H9 (cell line): Measurements from ENCODE around the gene ACTN3. TPM values are rescaled to one million over a fixed set of nuclear protein-coding genes. Genes with fewer than 3 reads are reported as not detected.

ENCODE experiments used
- DNase-seq: peaks from one replicate; pipeline ENCODE4 v3.0.0-alpha.2; 2017
- H2AFZ ChIP-seq: one replicate; pipeline ENCODE4 v1.6.1; 2013; ENCODE audit warnings: mild to moderate bottlenecking, low read length, control low read depth, moderate library complexity
- H2AK5ac ChIP-seq: 2 replicates; pipeline ENCODE4 v1.6.1; 2013; ENCODE audit warnings: low read length, control low read depth, mixed read lengths; ENCODE audit not compliant: insufficient read length
- H2BK120ac ChIP-seq: one replicate; pipeline ENCODE4 v1.6.1; 2013; ENCODE audit warnings: low read depth, mild to moderate bottlenecking, low read length, control low read depth, inconsistent platforms; ENCODE audit not compliant: poor library complexity, severe bottlenecking
- H2BK12ac ChIP-seq: 2 replicates; pipeline ENCODE4 v1.6.1; 2013; ENCODE audit warnings: low read length, control low read depth, mixed read lengths, low read depth; ENCODE audit not compliant: insufficient read length
- H2BK15ac ChIP-seq: 2 replicates; pipeline ENCODE4 v1.6.1; 2013; ENCODE audit warnings: low read depth, low read length, control low read depth
- H2BK20ac ChIP-seq: one replicate; pipeline ENCODE4 v1.6.1; 2013; ENCODE audit warnings: low read depth, mild to moderate bottlenecking, low read length, control low read depth, inconsistent platforms; ENCODE audit not compliant: poor library complexity, severe bottlenecking
- H2BK5ac ChIP-seq: 2 replicates; pipeline ENCODE4 v1.6.1; 2013; ENCODE audit warnings: low read length, control low read depth, mixed read lengths; ENCODE audit not compliant: insufficient read length
- H3K14ac ChIP-seq: 2 replicates; pipeline ENCODE4 v1.6.1; 2013; ENCODE audit warnings: low read length, control low read depth; ENCODE audit not compliant: insufficient read depth
- H3K18ac ChIP-seq: 2 replicates; pipeline ENCODE4 v1.6.1; 2013; ENCODE audit warnings: low read depth, mild to moderate bottlenecking, mixed read lengths, low read length, control low read depth; ENCODE audit not compliant: insufficient read length
- H3K23ac ChIP-seq: 2 replicates; pipeline ENCODE4 v1.6.1; 2013; ENCODE audit warnings: low read length, control low read depth, mixed read lengths, low read depth; ENCODE audit not compliant: insufficient read length
- H3K23me2 ChIP-seq: 2 replicates; pipeline ENCODE4 v1.6.1; 2013; ENCODE audit warnings: low read depth, mild to moderate bottlenecking, mixed read lengths, low read length, control low read depth; ENCODE audit not compliant: insufficient read length, poor library complexity, severe bottlenecking
- H3K27ac ChIP-seq: 2 replicates; pipeline ENCODE4 v1.5.1; 2013; ENCODE audit warnings: low read length, control low read depth, mixed read lengths, low read depth; ENCODE audit not compliant: insufficient read length
- H3K27me3 ChIP-seq: 2 replicates; pipeline ENCODE4 v1.6.1; 2013; ENCODE audit warnings: low read length, control low read depth, inconsistent platforms; ENCODE audit not compliant: insufficient read depth
- H3K4ac ChIP-seq: 2 replicates; pipeline ENCODE4 v1.6.1; 2013; ENCODE audit warnings: low read depth, mild to moderate bottlenecking, control low read depth, inconsistent platforms, low read length, moderate library complexity
- H3K4me1 ChIP-seq: 2 replicates; pipeline ENCODE4 v1.6.1; 2013; ENCODE audit warnings: low read length, control low read depth, inconsistent platforms; ENCODE audit not compliant: insufficient read depth
- H3K4me2 ChIP-seq: 2 replicates; pipeline ENCODE4 v1.6.1; 2013; ENCODE audit warnings: low read length, control low read depth, mixed read lengths; ENCODE audit not compliant: insufficient read length, insufficient read depth
- H3K56ac ChIP-seq: 2 replicates; pipeline ENCODE4 v1.6.1; 2013; ENCODE audit warnings: low read depth, mild to moderate bottlenecking, mixed read lengths, low read length, control low read depth; ENCODE audit not compliant: insufficient read length
- H3K79me1 ChIP-seq: 2 replicates; pipeline ENCODE4 v1.6.1; 2013; ENCODE audit warnings: low read depth, mild to moderate bottlenecking, moderate library complexity, low read length, control low read depth, inconsistent platforms; ENCODE audit not compliant: insufficient read depth, poor library complexity, severe bottlenecking
- H3K79me2 ChIP-seq: 2 replicates; pipeline ENCODE4 v1.6.1; 2013; ENCODE audit warnings: low read length, control low read depth, inconsistent platforms; ENCODE audit not compliant: insufficient read depth
- H3K9ac ChIP-seq: 2 replicates; pipeline ENCODE4 v1.6.1; 2013; ENCODE audit warnings: low read length, control low read depth, mixed read lengths; ENCODE audit not compliant: insufficient read length; ENCODE audit errors: extremely low read depth
- H3K9me3 ChIP-seq: one replicate; pipeline ENCODE4 v1.6.1; 2013; ENCODE audit warnings: low read depth, low read length, inconsistent platforms; ENCODE audit not compliant: control insufficient read depth
- H3T11ph ChIP-seq: one replicate; pipeline ENCODE4 v1.6.1; 2013; ENCODE audit warnings: mild to moderate bottlenecking, low read length, control low read depth, inconsistent platforms
- H4K20me1 ChIP-seq: one replicate; pipeline ENCODE4 v1.6.1; 2013; ENCODE audit not compliant: control insufficient read depth, insufficient read length, insufficient read depth
- H4K5ac ChIP-seq: 2 replicates; pipeline ENCODE4 v1.6.1; 2013; ENCODE audit warnings: low read depth, mild to moderate bottlenecking, mixed read lengths, low read length, control low read depth; ENCODE audit not compliant: insufficient read length
- H4K8ac ChIP-seq: replicated peaks from 2 replicates; pipeline ENCODE4 v1.6.1; 2013; ENCODE audit warnings: low read length, control low read depth, mixed read lengths, low read depth; ENCODE audit not compliant: insufficient read length
- H4K91ac ChIP-seq: 2 replicates; pipeline ENCODE4 v1.6.1; 2013; ENCODE audit warnings: low read depth, mild to moderate bottlenecking, moderate library complexity, mixed read lengths, low read length, control low read depth; ENCODE audit not compliant: insufficient read length
- H3K27ac Mint-ChIP-seq, 3 experiments: 2 replicates in 2 of 3; 3 replicates in 1 of 3; pipeline ENCODE4 v1.8.0; 2020 to 2021; ENCODE audit warnings: mixed read lengths in 3 of 3, mild to moderate bottlenecking in 1 of 3, moderate library complexity in 1 of 3
- H3K27me3 Mint-ChIP-seq: 2 replicates; pipeline ENCODE4 v1.8.0; 2021; ENCODE audit warnings: low read depth, mild to moderate bottlenecking, moderate library complexity, mixed read lengths
- H3K36me3 Mint-ChIP-seq, 3 experiments: 2 replicates in 2 of 3; 3 replicates in 1 of 3; pipeline ENCODE4 v1.8.0; 2020 to 2021; ENCODE audit warnings: low read depth in 3 of 3, mixed read lengths in 3 of 3; ENCODE audit not compliant: insufficient read depth in 1 of 3
- H3K4me1 Mint-ChIP-seq, 2 experiments: 2 replicates each; pipeline ENCODE4 v1.8.0; 2020; ENCODE audit warnings: mixed read lengths in 2 of 2
- H3K4me3 Mint-ChIP-seq, 2 experiments: 2 replicates in 1 of 2; 3 replicates in 1 of 2; pipeline ENCODE4 v1.8.0; 2020 to 2021; ENCODE audit warnings: mild to moderate bottlenecking in 2 of 2, mixed read lengths in 2 of 2, moderate library complexity in 1 of 2
- H3K9me3 Mint-ChIP-seq, 2 experiments: 2 replicates in 1 of 2; 3 replicates in 1 of 2; pipeline ENCODE4 v1.8.0; 2020; ENCODE audit warnings: mild to moderate bottlenecking in 2 of 2, mixed read lengths in 2 of 2, moderate library complexity in 1 of 2
- WGBS: extraction: QIAGEN DNeasy Blood & Tissue Kit; methylation state at CpG from one replicate; pipeline ENCODE4 v1.1.7; 2013; ENCODE audit warnings: missing lambda C conversion rate, low lambda C conversion rate, mixed read lengths; ENCODE audit not compliant: insufficient read length; ENCODE audit errors: extremely low coverage; 5-methylcytosine and 5-hydroxymethylcytosine counted together
- total RNA-seq: library from RNA; stranded (reverse); gene quantifications from 2 replicates; pipeline ENCODE4 v1.2.1, GENCODE V29; 2021
- TF ChIP-seq, protein P1 (sequence below): fragments of 200-600 bp; sonication (generic); conservative IDR thresholded peaks from 3 replicates; pipeline ENCODE4 v1.8.0; 2021; ENCODE audit warnings: antibody characterized with exemption, mild to moderate bottlenecking

Gene ACTN3
- total RNA-seq, 1 experiment from 2014 or later, result 45.7 TPM

DNA sequence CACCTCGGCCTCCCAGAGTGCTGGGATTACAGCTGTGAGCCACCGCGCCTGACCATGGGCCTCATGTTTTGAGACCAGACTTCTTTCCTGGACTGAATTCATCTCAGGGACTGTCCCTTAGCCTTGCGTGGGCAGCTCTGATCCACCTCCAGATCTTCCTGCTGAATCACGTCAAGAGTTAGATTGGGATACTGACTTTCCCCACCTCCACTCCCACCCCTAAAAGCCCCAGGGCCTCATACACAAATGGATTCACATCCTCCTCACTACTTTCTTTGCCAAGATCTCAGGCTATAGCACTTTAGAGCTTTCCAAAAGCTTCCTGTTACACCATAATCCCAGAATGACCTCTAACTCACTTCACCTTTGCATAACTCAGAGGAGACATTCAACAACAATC, 34.1 kb downstream of the ACTN3 start:
- Histone ChIP-seq H2BK5ac (no peak overlapping the region), H3K18ac (no peak overlapping the region), H3K56ac (no peak overlapping the region), H2AFZ (no peak overlapping the region), H2BK120ac (no peak overlapping the region), H4K5ac (no peak overlapping the region), H2BK20ac (no peak overlapping the region), H3K27ac (no peak overlapping the region), H3K9me3 (no peaks in the 10 kb centered on the region), H2BK12ac (no peak overlapping the region), H3K23me2 (no peaks in the 10 kb centered on the region), H3K4ac (no peak overlapping the region), H4K8ac (no peak overlapping the region), H3K4me1 (no peaks in the 10 kb centered on the region; the same call in 1 of the 2 replicates), H3K9ac (no peak overlapping the region), H3K23ac (no peak overlapping the region), H2AK5ac (no peak overlapping the region), H3K27me3 (no peaks in the 10 kb centered on the region; the same call in 1 of the 2 replicates), H3K4me2 (no peak overlapping the region), H2BK15ac (no peak overlapping the region), H4K20me1 (no peaks in the 10 kb centered on the region), H3T11ph (no peak overlapping the region), H3K79me1 (no peaks in the 10 kb centered on the region), H3K14ac (no peak overlapping the region), H3K79me2 (no peaks in the 10 kb centered on the region), H4K91ac (no peak overlapping the region)
- Mint-ChIP-seq H3K4me3 (no peak overlapping the region), H3K9me3 (peaks cover 22 to 27% of the 10 kb centered on the region in 2 experiments), H3K36me3 (peaks cover 4 to 24% (median 11%) of the 10 kb centered on the region in 3 experiments; a peak in 6 of 7 replicates), H3K27ac (peak overlapping the region in 1 of 3 experiments; percentile 18; a peak in 1 of 7 replicates), H3K27me3 (peaks cover 8% of the 10 kb centered on the region), H3K4me1 (peaks cover 22 to 24% of the 10 kb centered on the region in 2 experiments)
- no peak for DNase-seq
- TF ChIP-seq, protein P1, sequence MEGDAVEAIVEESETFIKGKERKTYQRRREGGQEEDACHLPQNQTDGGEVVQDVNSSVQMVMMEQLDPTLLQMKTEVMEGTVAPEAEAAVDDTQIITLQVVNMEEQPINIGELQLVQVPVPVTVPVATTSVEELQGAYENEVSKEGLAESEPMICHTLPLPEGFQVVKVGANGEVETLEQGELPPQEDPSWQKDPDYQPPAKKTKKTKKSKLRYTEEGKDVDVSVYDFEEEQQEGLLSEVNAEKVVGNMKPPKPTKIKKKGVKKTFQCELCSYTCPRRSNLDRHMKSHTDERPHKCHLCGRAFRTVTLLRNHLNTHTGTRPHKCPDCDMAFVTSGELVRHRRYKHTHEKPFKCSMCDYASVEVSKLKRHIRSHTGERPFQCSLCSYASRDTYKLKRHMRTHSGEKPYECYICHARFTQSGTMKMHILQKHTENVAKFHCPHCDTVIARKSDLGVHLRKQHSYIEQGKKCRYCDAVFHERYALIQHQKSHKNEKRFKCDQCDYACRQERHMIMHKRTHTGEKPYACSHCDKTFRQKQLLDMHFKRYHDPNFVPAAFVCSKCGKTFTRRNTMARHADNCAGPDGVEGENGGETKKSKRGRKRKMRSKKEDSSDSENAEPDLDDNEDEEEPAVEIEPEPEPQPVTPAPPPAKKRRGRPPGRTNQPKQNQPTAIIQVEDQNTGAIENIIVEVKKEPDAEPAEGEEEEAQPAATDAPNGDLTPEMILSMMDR, result no peak
- no CpG with 5 or more reads among the region's 5 CpGs for WGBS
